Thyroid gland (tissue), 4 donors: ENCODE data around the gene STK33. TPM values are rescaled to one million over a fixed set of nuclear protein-coding genes. Genes with fewer than 3 reads are reported as not detected.

Source experiments
- DNase-seq, 2 donors: peaks; one replicate each; pipeline ENCODE4 v3.0.0-alpha.2; 2019
- H3K27ac ChIP-seq, 3 donors: fragments of 200-600 bp; sonication (generic); 1 replicate in 2 of 3; 2 replicates in 1 of 3; pipeline ENCODE4 v1.5.1; 2016 to 2019; ENCODE audit warnings: mild to moderate bottlenecking in 1 of 3, moderate library complexity in 1 of 3
- H3K27me3 ChIP-seq: fragments of 200-600 bp; sonication (generic); one replicate; pipeline ENCODE4 v1.5.1; 2019
- H3K36me3 ChIP-seq, 2 donors: fragments of 200-600 bp; sonication (generic); one replicate each; pipeline ENCODE4 v1.5.1; 2016 to 2019
- H3K4me1 ChIP-seq, 2 donors: fragments of 200-600 bp; sonication (generic); one replicate each; pipeline ENCODE4 v1.5.1; 2017 to 2019
- H3K4me3 ChIP-seq, 3 donors: fragments of 200-600 bp; sonication (generic); replicated peaks in 1 of 3; 1 replicate in 2 of 3; 2 replicates in 1 of 3; pipeline ENCODE4 v1.5.1; 2016; ENCODE audit warnings: mild to moderate bottlenecking in 1 of 3
- H3K9me3 ChIP-seq: fragments of 200-600 bp; sonication (generic); one replicate; pipeline ENCODE4 v1.5.1; 2017
- POLR2A ChIP-seq, 2 donors: fragments of 450-650 bp; IDR thresholded peaks; one replicate each; pipeline ENCODE4 v1.6.1; 2017; ENCODE audit warnings: antibody characterized with exemption in 2 of 2, mild to moderate bottlenecking in 2 of 2, moderate library complexity in 1 of 2
- WGBS, 2 donors: methylation state at CpG; one replicate each; pipeline ENCODE4 v1.1.5; 2017; 5-methylcytosine and 5-hydroxymethylcytosine counted together
- intact Hi-C: fragments of 100-400 bp; cut with DNase I; formaldehyde crosslinking; loops from one replicate; pipeline ENCODE4 v1.15.1; 2023
- total RNA-seq, 4 donors: library from RNA; depleted of rRNA; stranded (reverse); fragments of >200 nt; gene quantifications; one replicate each; pipeline ENCODE4 v1.2.3, GENCODE V29; 2016
- TF ChIP-seq, protein P1 (sequence below), 6 experiments: fragments of 200-600 bp in 3 of 6; fragments of 450-650 bp in 3 of 6; sonication (generic) in 3 of 6; IDR thresholded peaks; one replicate each; pipeline ENCODE4 v1.5.1; 2016 to 2019; ENCODE audit warnings: antibody characterized with exemption in 6 of 6, mild to moderate bottlenecking in 2 of 6, inconsistent platforms in 1 of 6, moderate library complexity in 1 of 6

Gene STK33
- total RNA-seq, 4 donors from 2014 or later = 29.3 to 49.8 (median 39.9) TPM

- H3K36me3 ChIP-seq = no peaks in the 10 kb centered on the region
Measured at GRCh38 chr11:8371516-8371884, 222.5 kb downstream of the STK33 start.

GRCh38 chr11:8370812-8371515, 223.1 kb downstream of the STK33 start:
- 93 to 95% methylated on average over 8 of the region's 8 CpGs for WGBS, 2 donors
- intact Hi-C loops = no loop called here

More at GRCh38 chr11:8371516-8371884, 222.5 kb downstream of the STK33 start:
- Histone ChIP-seq H3K4me3 (no peak overlapping the region), H3K27me3 (no peaks in the 10 kb centered on the region), H3K4me1 (no peaks in the 10 kb centered on the region), H3K27ac (no peak overlapping the region), H3K9me3 (no peaks in the 10 kb centered on the region)
- DNase-seq = no peak
- TF ChIP-seq POLR2A (IDR thresholded peaks at IDR 0.05) = no peak
- TF ChIP-seq, protein P1, sequence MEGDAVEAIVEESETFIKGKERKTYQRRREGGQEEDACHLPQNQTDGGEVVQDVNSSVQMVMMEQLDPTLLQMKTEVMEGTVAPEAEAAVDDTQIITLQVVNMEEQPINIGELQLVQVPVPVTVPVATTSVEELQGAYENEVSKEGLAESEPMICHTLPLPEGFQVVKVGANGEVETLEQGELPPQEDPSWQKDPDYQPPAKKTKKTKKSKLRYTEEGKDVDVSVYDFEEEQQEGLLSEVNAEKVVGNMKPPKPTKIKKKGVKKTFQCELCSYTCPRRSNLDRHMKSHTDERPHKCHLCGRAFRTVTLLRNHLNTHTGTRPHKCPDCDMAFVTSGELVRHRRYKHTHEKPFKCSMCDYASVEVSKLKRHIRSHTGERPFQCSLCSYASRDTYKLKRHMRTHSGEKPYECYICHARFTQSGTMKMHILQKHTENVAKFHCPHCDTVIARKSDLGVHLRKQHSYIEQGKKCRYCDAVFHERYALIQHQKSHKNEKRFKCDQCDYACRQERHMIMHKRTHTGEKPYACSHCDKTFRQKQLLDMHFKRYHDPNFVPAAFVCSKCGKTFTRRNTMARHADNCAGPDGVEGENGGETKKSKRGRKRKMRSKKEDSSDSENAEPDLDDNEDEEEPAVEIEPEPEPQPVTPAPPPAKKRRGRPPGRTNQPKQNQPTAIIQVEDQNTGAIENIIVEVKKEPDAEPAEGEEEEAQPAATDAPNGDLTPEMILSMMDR (IDR thresholded peaks at IDR 0.05) = no peak
- WGBS, 2 donors = 71 to 75% methylated on average over 1 of the region's 1 CpG
- intact Hi-C loops = no loop called here

GRCh38 chr11:8369592-8370205, 224.3 kb downstream of the STK33 start:
- 87 to 89% methylated on average over 5 to 6 of the region's 7 CpGs for WGBS, 2 donors
- H3K4me3 ChIP-seq = no peak overlapping the region
- no peak for DNase-seq
- H3K9me3 ChIP-seq = no peaks in the 10 kb centered on the region
- no peaks in the 10 kb centered on the region for H3K27me3 ChIP-seq
- H3K4me1 ChIP-seq = no peaks in the 10 kb centered on the region
- no peak overlapping the region for H3K27ac ChIP-seq
- H3K36me3 ChIP-seq = no peaks in the 10 kb centered on the region
- no peak for TF ChIP-seq POLR2A (IDR thresholded peaks at IDR 0.05)
- TF ChIP-seq, protein P1 (IDR thresholded peaks at IDR 0.05) = no peak
- intact Hi-C loops = no loop called here

More at GRCh38 chr11:8370812-8371515, 223.1 kb downstream of the STK33 start:
- no peak for DNase-seq
- Histone ChIP-seq H3K4me3 (no peak overlapping the region), H3K4me1 (no peaks in the 10 kb centered on the region), H3K27me3 (no peaks in the 10 kb centered on the region), H3K27ac (no peak overlapping the region), H3K36me3 (no peaks in the 10 kb centered on the region), H3K9me3 (no peaks in the 10 kb centered on the region)
- TF ChIP-seq, protein P1 (IDR thresholded peaks at IDR 0.05) = no peak
- no peak for TF ChIP-seq POLR2A (IDR thresholded peaks at IDR 0.05)

GRCh38 chr11:8368772-8369171, 225.3 kb downstream of the STK33 start:
- TF ChIP-seq, protein P1 (IDR thresholded peaks at IDR 0.05) = no peak
- no peak for TF ChIP-seq POLR2A (IDR thresholded peaks at IDR 0.05)
- H3K4me3 ChIP-seq = no peak overlapping the region
- intact Hi-C loops = no loop called here
- H3K27me3 ChIP-seq = no peaks in the 10 kb centered on the region
- DNase-seq = no peak
- no peaks in the 10 kb centered on the region for H3K9me3 ChIP-seq
- H3K27ac ChIP-seq = no peak overlapping the region
- 86 to 95% methylated on average over 10 of the region's 10 CpGs for WGBS, 2 donors
- no peaks in the 10 kb centered on the region for H3K4me1 ChIP-seq
- no peaks in the 10 kb centered on the region for H3K36me3 ChIP-seq

GRCh38 chr11:8368194-8368593, 225.8 kb downstream of the STK33 start:
- 75 to 77% methylated on average over 7 of the region's 7 CpGs for WGBS, 2 donors
- TF ChIP-seq, protein P1 (IDR thresholded peaks at IDR 0.05) = no peak
- TF ChIP-seq POLR2A (IDR thresholded peaks at IDR 0.05) = no peak
- Histone ChIP-seq H3K4me1 (no peaks in the 10 kb centered on the region), H3K27me3 (no peaks in the 10 kb centered on the region), H3K4me3 (no peak overlapping the region), H3K27ac (no peak overlapping the region), H3K36me3 (no peaks in the 10 kb centered on the region), H3K9me3 (no peaks in the 10 kb centered on the region)
- intact Hi-C loops = no loop called here
- no peak for DNase-seq
